PC-9 (cell line): ENCODE measurements around the gene SPANXN5. TPM values are rescaled to one million over a fixed set of nuclear protein-coding genes. Genes with fewer than 3 reads are reported as not detected.
"Not testable (repeated sequence)": the region's sequence is repeated elsewhere in the genome, so short reads cannot be mapped to it uniquely, and the experiment has no call there.

Experiments used
- Bru-seq: library from RNA; stranded (reverse); fragments of 400-500 nt; gene quantifications from one replicate; lab custom pipeline; 2021; lab: Mats Ljungman, UMichigan
- BruChase-seq, 2 experiments: library from RNA; stranded (reverse); fragments of 400-500 nt; gene quantifications; one replicate each; lab custom pipeline; 2021; lab: Mats Ljungman, UMichigan
- BruUV-seq: library from RNA; stranded (reverse); fragments of 400-500 nt; replicated peaks from 2 replicates; lab custom pipeline; 2021; lab: Mats Ljungman, UMichigan
- CTCF ChIA-PET: fragments of 300-600 bp; sonication (Branson Sonifier 250); formaldehyde crosslinking; loops from one replicate; lab custom pipeline; 2022; ENCODE audit warnings: antibody characterized with exemption; lab: Charles Lee
- POLR2A ChIA-PET: fragments of 300-600 bp; sonication (Branson Sonifier 250); formaldehyde crosslinking; loops from one replicate; lab custom pipeline; 2022; ENCODE audit warnings: antibody characterized with exemption; ENCODE audit not compliant: unreplicated experiment; lab: Charles Lee
- DNase-seq, 2 experiments: peaks; one replicate each; pipeline versions ENCODE4 v3.0.0 to v3.0.0-alpha.2; 2015 to 2022; ENCODE audit warnings: mixed read lengths in 1 of 2
- H2AFZ ChIP-seq: fragments of 200-600 bp; sonication (generic); 2 replicates; pipeline ENCODE4 v1.8.1; 2017; ENCODE audit warnings: antibody characterized with exemption
- H3F3A ChIP-seq: fragments of 200-600 bp; sonication (generic); 2 replicates; pipeline ENCODE4 v1.8.1; 2017; ENCODE audit warnings: antibody characterized with exemption, mild to moderate bottlenecking, low read depth; ENCODE audit not compliant: insufficient read depth
- H3K27ac ChIP-seq: fragments of 200-600 bp; sonication (generic); 2 replicates; pipeline ENCODE4 v1.6.1; 2016; ENCODE audit warnings: mixed run types
- H3K27me3 ChIP-seq: fragments of 200-600 bp; sonication (generic); 2 replicates; pipeline ENCODE4 v1.6.1; 2016; ENCODE audit warnings: low read depth, mixed run types; ENCODE audit not compliant: insufficient read depth
- H3K36me3 ChIP-seq: fragments of 200-600 bp; sonication (generic); 2 replicates; pipeline ENCODE4 v1.6.1; 2016; ENCODE audit warnings: low read depth, mixed run types
- H3K4me1 ChIP-seq: fragments of 200-600 bp; sonication (generic); replicated peaks from 2 replicates; pipeline ENCODE4 v1.6.1; 2016; ENCODE audit warnings: mixed run types; ENCODE audit not compliant: insufficient read depth
- H3K4me2 ChIP-seq: fragments of 200-600 bp; sonication (generic); 2 replicates; pipeline ENCODE4 v1.6.1; 2017; ENCODE audit warnings: mixed run types
- H3K4me3 ChIP-seq: fragments of 200-600 bp; sonication (generic); 2 replicates; pipeline ENCODE4 v1.6.1; 2016; ENCODE audit warnings: mixed run types
- H3K79me2 ChIP-seq: fragments of 200-600 bp; sonication (generic); 2 replicates; pipeline ENCODE4 v1.6.1; 2017; ENCODE audit warnings: low read depth, mixed run types
- H3K9me2 ChIP-seq: fragments of 200-600 bp; sonication (generic); 2 replicates; pipeline ENCODE4 v1.8.1; 2017; ENCODE audit warnings: mild to moderate bottlenecking; ENCODE audit not compliant: insufficient read depth
- H3K9me3 ChIP-seq: fragments of 200-600 bp; sonication (generic); 2 replicates; pipeline ENCODE4 v1.8.1; 2016; ENCODE audit warnings: low read depth; ENCODE audit not compliant: insufficient read depth
- H4K20me1 ChIP-seq: fragments of 200-600 bp; sonication (generic); 2 replicates; pipeline ENCODE4 v1.8.1; 2017; ENCODE audit not compliant: insufficient read depth
- EZH2 ChIP-seq: fragments of 200-600 bp; sonication (generic); IDR thresholded peaks from 2 replicates; pipeline ENCODE4 v1.8.0; 2017; ENCODE audit warnings: antibody characterized with exemption, low read depth
- intact Hi-C: fragments of 100-400 bp; cut with micrococcal nuclease; formaldehyde crosslinking; loops from one replicate; pipeline ENCODE4 v1.10.0; 2022; ENCODE audit not compliant: unreplicated experiment
- long read RNA-seq: library from polyadenylated mRNA; stranded (forward); transcript quantifications from one replicate; pipeline ENCODE4 v2.0.0, GENCODE V29; 2022
- total RNA-seq: library from RNA; stranded (reverse); gene quantifications from 2 replicates; pipeline ENCODE4 v1.2.3, GENCODE V29; 2021
- TF ChIP-seq, protein P1 (sequence below): fragments of 200-600 bp; sonication (generic); conservative IDR thresholded peaks from 2 replicates; pipeline ENCODE4 v1.6.1; 2017; ENCODE audit warnings: mixed run types, antibody characterized with exemption, mild to moderate bottlenecking, moderate library complexity

The SPANXN5 gene
- total RNA-seq (not detected in 2 replicates), Bru-seq, nascent RNA (not detected), BruChase-seq, experiment 1, labeled RNA remaining after a 2-hour chase (not detected), BruChase-seq, experiment 2, labeled RNA remaining after a 6-hour chase (not detected)
- long read RNA-seq, result 0 reads

DNA sequence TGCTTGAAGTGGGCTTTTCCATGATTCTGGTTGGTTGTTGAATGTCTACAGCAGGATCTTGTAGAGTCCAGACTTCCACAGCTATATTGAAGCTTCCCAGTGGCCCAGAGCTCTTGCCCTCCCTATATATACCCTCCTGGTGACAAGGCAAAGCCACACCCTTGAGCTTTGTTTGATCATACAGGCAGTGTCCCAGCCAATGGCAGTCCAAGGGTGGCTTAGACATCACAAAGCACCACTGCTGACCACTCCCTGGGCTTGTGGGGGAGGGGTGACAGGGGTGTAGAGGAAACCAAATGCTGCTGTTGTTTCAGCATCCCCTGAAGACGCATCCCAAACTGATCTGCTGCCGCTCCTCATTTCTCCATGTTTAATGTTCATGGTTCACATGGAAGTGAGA, at the start of gene SPANXN5:
Gene SPANXN5 (minus strand): TSS at position 101 of the 400 bp plus-strand sequence. CDS start 79 bp downstream, at position 22.
- CTCF ChIA-PET, H3F3A ChIP-seq, H3K27me3 ChIP-seq, H2AFZ ChIP-seq, DNase-seq, H3K79me2 ChIP-seq, POLR2A ChIA-PET, H3K36me3 ChIP-seq, H3K9me2 ChIP-seq, H4K20me1 ChIP-seq, BruUV-seq, H3K27ac ChIP-seq, intact Hi-C loops, H3K4me3 ChIP-seq, H3K4me1 ChIP-seq, H3K4me2 ChIP-seq, H3K9me3 ChIP-seq: not testable (repeated sequence)

GRCh38 chrX:52843619-52844018, 46.4 kb upstream of the SPANXN5 start:
- H3K4me1 ChIP-seq, DNase-seq, CTCF ChIA-PET, H3K4me2 ChIP-seq, H3K79me2 ChIP-seq, H3F3A ChIP-seq, H3K4me3 ChIP-seq, H3K9me2 ChIP-seq, intact Hi-C loops, POLR2A ChIA-PET, H3K27ac ChIP-seq, H3K9me3 ChIP-seq, BruUV-seq, H3K36me3 ChIP-seq, H2AFZ ChIP-seq, H3K27me3 ChIP-seq, H4K20me1 ChIP-seq: not testable (repeated sequence)

DNA sequence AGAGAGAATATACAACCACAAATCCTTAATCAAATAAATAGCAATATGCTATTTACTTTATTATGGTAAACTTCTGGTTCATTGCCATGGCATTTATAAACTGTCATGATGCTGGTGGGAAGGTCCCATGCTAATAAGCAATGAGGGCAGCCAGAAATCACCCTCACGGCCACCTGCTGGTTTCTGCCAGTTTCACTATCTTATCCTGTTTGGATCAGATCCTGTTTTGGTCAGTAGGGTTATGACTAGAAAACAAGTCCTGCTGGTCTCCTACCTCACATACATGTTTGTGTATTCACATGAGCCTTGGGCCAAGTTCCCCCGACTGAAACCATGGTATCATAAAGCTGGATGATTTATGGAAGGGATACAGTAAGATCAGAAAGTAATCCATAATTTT, 41.9 kb upstream of the SPANXN5 start:
- H3K79me2 ChIP-seq, result no peaks in the 10 kb centered on the region
- no peak overlapping the region for H3K4me2 ChIP-seq
- H3K36me3 ChIP-seq, result no peaks in the 10 kb centered on the region
- TF ChIP-seq, protein P1, sequence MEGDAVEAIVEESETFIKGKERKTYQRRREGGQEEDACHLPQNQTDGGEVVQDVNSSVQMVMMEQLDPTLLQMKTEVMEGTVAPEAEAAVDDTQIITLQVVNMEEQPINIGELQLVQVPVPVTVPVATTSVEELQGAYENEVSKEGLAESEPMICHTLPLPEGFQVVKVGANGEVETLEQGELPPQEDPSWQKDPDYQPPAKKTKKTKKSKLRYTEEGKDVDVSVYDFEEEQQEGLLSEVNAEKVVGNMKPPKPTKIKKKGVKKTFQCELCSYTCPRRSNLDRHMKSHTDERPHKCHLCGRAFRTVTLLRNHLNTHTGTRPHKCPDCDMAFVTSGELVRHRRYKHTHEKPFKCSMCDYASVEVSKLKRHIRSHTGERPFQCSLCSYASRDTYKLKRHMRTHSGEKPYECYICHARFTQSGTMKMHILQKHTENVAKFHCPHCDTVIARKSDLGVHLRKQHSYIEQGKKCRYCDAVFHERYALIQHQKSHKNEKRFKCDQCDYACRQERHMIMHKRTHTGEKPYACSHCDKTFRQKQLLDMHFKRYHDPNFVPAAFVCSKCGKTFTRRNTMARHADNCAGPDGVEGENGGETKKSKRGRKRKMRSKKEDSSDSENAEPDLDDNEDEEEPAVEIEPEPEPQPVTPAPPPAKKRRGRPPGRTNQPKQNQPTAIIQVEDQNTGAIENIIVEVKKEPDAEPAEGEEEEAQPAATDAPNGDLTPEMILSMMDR, result no peak
- TF ChIP-seq EZH2, result no peak
- H3K4me1 ChIP-seq, result no peaks in the 10 kb centered on the region
- H3K4me3 ChIP-seq, result no peak overlapping the region
- no peaks in the 10 kb centered on the region for H4K20me1 ChIP-seq
- H2AFZ ChIP-seq, result no peak overlapping the region
- H3K9me3 ChIP-seq, result no peaks in the 10 kb centered on the region
- no peaks in the 10 kb centered on the region for H3F3A ChIP-seq
- H3K27ac ChIP-seq, result no peak overlapping the region
- ChIA-PET POLR2A (no interaction called here), CTCF (no interaction called here)
- DNase-seq, result no peak
- H3K9me2 ChIP-seq, result no peaks in the 10 kb centered on the region
- no TSS peak for BruUV-seq
- intact Hi-C loops, result no loop called here
- H3K27me3 ChIP-seq, result no peaks in the 10 kb centered on the region

GRCh38 chrX:52830551-52830950, 33.3 kb upstream of the SPANXN5 start:
- no peak overlapping the region for H3K4me2 ChIP-seq
- ChIA-PET CTCF (no interaction called here), POLR2A (no interaction called here)
- no peaks in the 10 kb centered on the region for H3K79me2 ChIP-seq
- TF ChIP-seq, protein P1, result no peak
- no peak for TF ChIP-seq EZH2
- no peaks in the 10 kb centered on the region for H3K36me3 ChIP-seq
- no peaks in the 10 kb centered on the region for H3K9me2 ChIP-seq
- no peak overlapping the region for H2AFZ ChIP-seq
- no peaks in the 10 kb centered on the region for H3K4me1 ChIP-seq
- H3K27ac ChIP-seq, result no peak overlapping the region
- H3F3A ChIP-seq, result no peaks in the 10 kb centered on the region
- H3K9me3 ChIP-seq, result no peaks in the 10 kb centered on the region
- H4K20me1 ChIP-seq, result no peaks in the 10 kb centered on the region
- H3K27me3 ChIP-seq, result no peaks in the 10 kb centered on the region
- no peak overlapping the region for H3K4me3 ChIP-seq
- no TSS peak for BruUV-seq
- no peak for DNase-seq
- intact Hi-C loops, result no loop called here
